LNCAP (cell line): Measurements from ENCODE around the gene PTDSS2.

Source experiments
- TF ChIP-seq, protein P1 (sequence below): fragments of 450-650 bp; IDR thresholded peaks from 2 replicates; pipeline ENCODE4 v1.5.1; 2017; ENCODE audit warnings: mild to moderate bottlenecking

The PTDSS2 gene

DNA sequence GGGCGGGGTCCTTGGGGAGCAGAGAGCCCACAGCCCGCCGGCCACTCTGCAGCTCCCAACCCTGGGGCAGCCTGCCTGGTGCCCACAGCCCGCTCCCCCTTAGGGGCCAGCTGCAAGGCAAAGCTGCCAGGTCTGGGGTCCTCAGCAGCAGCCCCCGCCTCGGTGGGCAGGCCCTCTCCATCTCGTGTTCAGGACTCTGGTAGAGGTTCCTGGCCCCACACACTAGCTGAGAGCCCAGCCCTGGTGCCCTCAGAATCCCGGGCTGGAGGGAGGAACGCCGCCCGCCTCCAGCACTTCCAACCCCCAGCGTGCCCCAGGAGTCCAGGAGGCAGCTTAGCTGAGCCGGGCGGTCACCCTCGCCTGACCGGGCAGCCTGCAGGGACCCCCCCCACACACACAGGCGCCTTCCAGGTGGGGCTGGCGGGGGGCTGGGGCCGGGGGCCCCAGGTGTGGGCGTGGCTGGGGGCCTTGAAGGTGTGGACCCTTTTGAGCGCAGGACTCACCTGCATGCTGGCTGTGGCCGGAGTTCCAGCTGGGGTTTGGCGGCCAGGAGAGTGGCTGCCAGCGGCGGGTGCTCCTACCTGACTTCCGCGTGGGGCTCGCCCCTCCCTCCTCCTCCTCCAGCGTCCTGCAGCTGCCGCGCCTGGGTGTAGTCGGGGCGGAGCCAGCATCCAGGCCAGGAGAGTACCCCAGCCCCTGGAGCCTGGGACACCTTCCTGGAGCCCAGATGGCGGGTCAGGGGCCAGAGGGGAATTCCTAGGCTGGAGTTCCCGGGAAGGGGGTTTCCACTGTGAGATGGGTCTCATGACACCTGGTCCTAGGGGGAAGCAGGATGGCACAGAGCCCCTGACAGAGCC is 8.4 kb upstream of the PTDSS2 start, which contains the start of gene ANO9:
Gene ANO9, minus strand, starts transcription at position 594 of the 857 bp plus-strand sequence. Its CDS starts 85 bp downstream, at position 509.
- TF ChIP-seq, protein P1, sequence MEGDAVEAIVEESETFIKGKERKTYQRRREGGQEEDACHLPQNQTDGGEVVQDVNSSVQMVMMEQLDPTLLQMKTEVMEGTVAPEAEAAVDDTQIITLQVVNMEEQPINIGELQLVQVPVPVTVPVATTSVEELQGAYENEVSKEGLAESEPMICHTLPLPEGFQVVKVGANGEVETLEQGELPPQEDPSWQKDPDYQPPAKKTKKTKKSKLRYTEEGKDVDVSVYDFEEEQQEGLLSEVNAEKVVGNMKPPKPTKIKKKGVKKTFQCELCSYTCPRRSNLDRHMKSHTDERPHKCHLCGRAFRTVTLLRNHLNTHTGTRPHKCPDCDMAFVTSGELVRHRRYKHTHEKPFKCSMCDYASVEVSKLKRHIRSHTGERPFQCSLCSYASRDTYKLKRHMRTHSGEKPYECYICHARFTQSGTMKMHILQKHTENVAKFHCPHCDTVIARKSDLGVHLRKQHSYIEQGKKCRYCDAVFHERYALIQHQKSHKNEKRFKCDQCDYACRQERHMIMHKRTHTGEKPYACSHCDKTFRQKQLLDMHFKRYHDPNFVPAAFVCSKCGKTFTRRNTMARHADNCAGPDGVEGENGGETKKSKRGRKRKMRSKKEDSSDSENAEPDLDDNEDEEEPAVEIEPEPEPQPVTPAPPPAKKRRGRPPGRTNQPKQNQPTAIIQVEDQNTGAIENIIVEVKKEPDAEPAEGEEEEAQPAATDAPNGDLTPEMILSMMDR = no peak

DNA sequence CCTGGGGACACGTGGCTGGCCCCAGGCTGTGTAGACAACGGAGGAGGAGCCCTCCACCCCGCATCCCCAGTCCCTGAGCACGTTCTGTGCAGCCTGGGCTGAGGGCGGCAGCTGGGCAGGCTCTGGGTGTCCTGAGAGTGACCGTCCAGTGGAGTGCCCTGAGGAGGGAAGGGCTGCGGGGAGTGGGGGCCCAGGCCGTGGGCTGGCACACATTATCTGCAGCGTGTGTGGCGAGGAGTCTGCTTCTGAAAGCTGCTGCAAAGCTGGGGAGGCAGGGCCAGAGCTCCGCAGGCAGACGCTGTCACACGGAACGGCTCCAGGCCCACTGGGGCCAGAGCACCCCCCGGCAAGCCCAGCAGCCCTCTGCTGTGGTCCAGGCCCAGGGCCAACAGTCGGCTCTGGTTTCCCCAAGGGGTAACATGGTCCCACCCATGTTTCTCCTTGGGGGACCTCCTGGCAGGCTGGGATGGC is 7.4 kb upstream of the PTDSS2 start:
- TF ChIP-seq, protein P1 = no peak

DNA sequence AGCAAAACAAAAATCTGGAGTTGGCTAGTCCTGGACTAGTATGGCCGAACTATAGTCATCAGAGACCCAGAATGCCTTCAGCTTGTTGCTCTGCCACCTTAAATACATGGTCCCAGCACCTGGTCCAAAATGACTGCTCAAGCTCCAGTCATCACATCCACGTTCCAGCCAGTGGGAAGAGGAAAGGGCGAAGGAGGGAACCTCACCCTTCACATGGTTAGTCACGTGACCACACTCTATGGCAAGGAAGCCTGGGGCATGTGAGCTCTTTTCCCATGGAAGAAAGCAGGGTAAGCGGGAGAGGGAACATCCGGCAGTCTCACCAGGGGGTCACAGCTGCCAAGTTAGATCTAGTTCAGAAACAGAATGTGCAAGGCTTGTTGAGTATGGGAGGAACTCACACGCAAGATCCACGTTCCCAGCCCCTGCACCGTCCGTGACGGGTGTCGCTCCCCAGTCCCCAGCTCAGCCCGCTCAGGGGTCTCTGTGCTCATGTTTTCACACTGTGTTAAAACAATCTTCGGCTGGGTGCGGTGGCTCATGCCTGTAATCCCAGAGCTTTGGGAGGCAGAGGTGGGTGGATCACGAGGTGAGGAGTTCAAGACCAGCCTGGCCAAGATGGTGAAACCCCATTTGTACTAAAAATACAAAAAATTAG is 6.4 kb upstream of the PTDSS2 start:
- TF ChIP-seq, protein P1 = no peak

DNA sequence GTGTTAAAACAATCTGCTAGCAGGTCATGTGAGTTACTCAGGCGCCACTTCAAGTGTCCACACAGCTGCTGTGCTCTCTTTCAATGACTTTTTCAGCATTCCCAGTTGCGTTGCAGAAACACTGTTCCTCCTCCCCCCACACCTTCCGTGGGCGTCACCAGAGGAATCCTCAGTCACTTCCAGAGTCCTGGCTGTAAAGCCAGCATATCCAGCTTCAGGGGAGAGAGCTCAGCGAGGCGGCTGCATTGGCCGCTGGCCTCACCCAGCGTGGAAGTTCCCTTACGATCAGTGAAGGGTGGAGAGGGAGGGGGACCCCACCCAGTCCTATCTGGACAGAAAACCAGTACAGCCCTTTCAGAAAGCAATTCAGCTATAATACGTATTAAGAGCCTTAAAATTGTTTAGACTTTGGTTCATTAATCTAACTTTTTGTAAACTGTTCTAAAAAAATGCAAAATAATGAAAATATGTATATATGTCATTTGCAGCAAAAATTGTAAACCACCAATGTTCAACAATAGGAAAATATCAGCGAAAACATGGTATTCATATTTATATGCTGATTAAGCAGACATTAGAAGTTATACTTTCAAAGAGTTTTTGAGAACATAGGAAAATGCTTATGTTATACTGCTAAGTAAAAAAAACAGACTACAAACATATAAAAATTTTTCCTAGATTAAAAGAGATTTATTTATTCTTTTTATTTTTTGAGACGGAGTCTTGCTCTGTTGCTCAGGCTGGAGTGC is 5.5 kb upstream of the PTDSS2 start:
- TF ChIP-seq, protein P1 = no peak

DNA sequence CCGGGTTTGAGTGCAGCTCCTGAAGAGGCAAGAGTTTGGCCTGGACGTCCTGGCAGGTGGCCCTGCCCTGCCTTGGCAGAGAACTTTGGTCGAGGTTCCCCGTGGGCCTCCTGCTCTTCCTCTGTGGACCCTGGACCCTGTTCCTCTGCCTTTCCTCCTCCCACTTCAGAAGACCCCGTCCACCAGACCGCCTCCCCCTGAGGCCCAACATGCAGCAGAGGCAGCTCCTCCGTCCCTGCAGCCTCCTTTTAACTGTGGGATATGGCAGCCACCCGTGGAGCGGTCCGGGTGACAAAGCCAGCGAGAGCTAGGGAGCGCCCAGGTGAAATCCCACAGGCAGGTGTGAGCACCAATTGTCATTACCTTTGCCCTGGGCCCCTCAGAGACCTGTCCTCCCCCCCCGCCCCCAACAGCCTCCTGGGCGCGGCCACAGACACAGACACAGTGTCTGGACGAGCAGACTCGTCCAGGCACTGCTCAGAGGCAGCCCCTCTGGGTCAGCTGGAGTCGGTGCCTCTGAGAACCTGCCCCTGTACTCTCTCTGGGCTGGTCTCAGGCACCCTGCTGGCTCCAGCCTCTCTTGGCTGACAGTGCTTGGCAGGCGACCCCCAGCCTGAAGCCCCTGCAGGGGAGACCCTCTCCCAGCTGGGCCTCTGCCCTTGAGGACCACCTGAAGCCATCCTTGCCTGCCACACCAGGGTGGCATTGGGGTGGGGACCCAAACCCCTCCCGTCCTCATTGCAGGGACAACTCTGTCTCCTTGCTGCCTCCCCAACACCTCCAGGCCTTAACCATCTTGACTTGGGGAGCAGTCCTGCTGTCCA is 4.1 kb upstream of the PTDSS2 start:
- TF ChIP-seq, protein P1 = no peak

DNA sequence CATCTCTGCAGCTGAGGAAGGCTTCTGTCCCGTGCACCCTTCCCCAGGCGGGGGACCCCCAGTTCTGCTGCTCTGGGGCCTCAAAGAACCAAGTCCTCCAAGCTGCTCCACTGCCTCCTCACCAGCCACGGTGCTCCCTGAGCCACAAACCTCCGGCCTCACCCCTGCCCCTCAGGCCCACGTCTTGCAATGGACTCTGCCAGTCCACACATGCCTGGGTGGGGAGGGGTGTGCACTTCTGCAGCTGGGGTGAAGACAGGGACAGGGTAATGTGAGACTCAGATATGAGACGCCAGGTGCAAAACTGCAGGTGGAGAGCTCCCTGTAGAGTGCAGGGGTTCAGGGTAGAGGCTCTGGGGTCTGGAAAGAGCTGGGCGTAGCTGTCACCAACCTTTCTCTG is 3.2 kb upstream of the PTDSS2 start:
- TF ChIP-seq, protein P1 = no peak
